HepG2 (cell line): Measurements from ENCODE around the gene NDOR1. TPM values are rescaled to one million over a fixed set of nuclear protein-coding genes. Genes with fewer than 3 reads are reported as not detected.
A peak's percentile ranks its signal among the peaks of the same experiment; 100 is the strongest.

Experiments
- ATF3 ChIP-seq: sonication (generic); formaldehyde crosslinking; IDR thresholded peaks from 2 replicates; pipeline ENCODE4 v1.4.0; 2020; ENCODE audit warnings: missing genetic modification reagents
- KLF9 ChIP-seq: IDR thresholded peaks from 2 replicates; pipeline ENCODE4 v1.6.1; 2016; ENCODE audit warnings: low read depth
- MATR3 ChIP-seq: sonication (generic); formaldehyde crosslinking; IDR thresholded peaks from 2 replicates; pipeline ENCODE4 v1.4.0; 2020; ENCODE audit warnings: missing genetic modification reagents
- MAZ ChIP-seq, 2 experiments: sonication (generic) in 1 of 2; formaldehyde crosslinking in 1 of 2; IDR thresholded peaks; 2 replicates each; pipeline versions ENCODE4 v1.5.0 to v1.6.1; 2012 to 2020; ENCODE audit warnings: low read depth in 2 of 2, mild to moderate bottlenecking in 2 of 2, borderline replicate concordance in 1 of 2, improper control_type of control experiment in 1 of 2, low read length in 1 of 2, missing genetic modification reagents in 1 of 2, moderate library complexity in 1 of 2
- MXD4 ChIP-seq: IDR thresholded peaks from 2 replicates; pipeline ENCODE4 v1.6.1; 2016; ENCODE audit warnings: mild to moderate bottlenecking, missing biosample characterization, missing genetic modification reagents
- NFKBIZ ChIP-seq: IDR thresholded peaks from 2 replicates; pipeline ENCODE4 v1.6.1; 2018; ENCODE audit warnings: missing genetic modification reagents, missing compliant biosample characterization
- POLR2AphosphoS2 ChIP-seq: IDR thresholded peaks from 2 replicates; pipeline ENCODE4 v1.6.1; 2011; ENCODE audit warnings: low read depth, low read length, improper control_type of control experiment
- RAD51 ChIP-seq: fragments of 450-650 bp; IDR thresholded peaks from 2 replicates; pipeline ENCODE4 v1.6.1; 2016; ENCODE audit warnings: borderline replicate concordance
- RBM39 ChIP-seq: fragments of 200-400 bp; formaldehyde crosslinking; IDR thresholded peaks from one replicate; pipeline ENCODE4 v1.6.1; 2018; ENCODE audit warnings: antibody characterized with exemption, mild to moderate bottlenecking, low read depth, low read length; ENCODE audit not compliant: poor library complexity, severe bottlenecking
- REPIN1 ChIP-seq: sonication (generic); formaldehyde crosslinking; IDR thresholded peaks from 2 replicates; pipeline ENCODE4 v1.8.0; 2022; ENCODE audit warnings: missing genetic modification reagents, low read depth, mild to moderate bottlenecking, borderline replicate concordance
- SKIL ChIP-seq: sonication (generic); formaldehyde crosslinking; IDR thresholded peaks from 2 replicates; pipeline ENCODE4 v1.8.0; 2022; ENCODE audit warnings: missing genetic modification reagents, mild to moderate bottlenecking, moderate library complexity, borderline replicate concordance
- SOX5 ChIP-seq: IDR thresholded peaks from 2 replicates; pipeline ENCODE4 v1.6.1; 2016; ENCODE audit warnings: borderline replicate concordance
- TIGD3 ChIP-seq: sonication (generic); formaldehyde crosslinking; IDR thresholded peaks from 2 replicates; pipeline ENCODE4 v1.5.1; 2020; ENCODE audit warnings: mild to moderate bottlenecking, missing genetic modification reagents, borderline replicate concordance
- ZBTB7A ChIP-seq: sonication (generic); formaldehyde crosslinking; IDR thresholded peaks from 2 replicates; pipeline ENCODE4 v1.8.0; 2022; ENCODE audit warnings: mild to moderate bottlenecking, missing genetic modification reagents
- ZC3H13 ChIP-seq: sonication (generic); formaldehyde crosslinking; IDR thresholded peaks from 2 replicates; pipeline ENCODE4 v1.8.1; 2023; ENCODE audit warnings: mild to moderate bottlenecking, missing genetic modification reagents, moderate library complexity
- ZNF333 ChIP-seq: sonication (generic); formaldehyde crosslinking; IDR thresholded peaks from 2 replicates; pipeline ENCODE4 v1.4.0; 2020; ENCODE audit warnings: mild to moderate bottlenecking, missing genetic modification reagents, borderline replicate concordance
- ZNF335 ChIP-seq: sonication (generic); formaldehyde crosslinking; IDR thresholded peaks from 2 replicates; pipeline ENCODE4 v1.4.0; 2020; ENCODE audit warnings: missing genetic modification reagents
- ZNF337 ChIP-seq: sonication (generic); formaldehyde crosslinking; IDR thresholded peaks from 2 replicates; pipeline ENCODE4 v1.5.1; 2020; ENCODE audit warnings: missing genetic modification reagents, low read depth, mild to moderate bottlenecking, borderline replicate concordance
- ZNF672 ChIP-seq: sonication (generic); formaldehyde crosslinking; IDR thresholded peaks from 2 replicates; pipeline ENCODE4 v1.8.1; 2022; ENCODE audit warnings: missing genetic modification reagents
- ZNF687 ChIP-seq: sonication (generic); formaldehyde crosslinking; IDR thresholded peaks from 2 replicates; pipeline ENCODE4 v1.5.1; 2020; ENCODE audit warnings: mild to moderate bottlenecking, missing genetic modification reagents, moderate library complexity
- ZNF839 ChIP-seq: sonication (generic); formaldehyde crosslinking; IDR thresholded peaks from 2 replicates; pipeline ENCODE4 v1.4.0; 2020; ENCODE audit warnings: missing genetic modification reagents, mild to moderate bottlenecking, borderline replicate concordance
- polyA plus RNA-seq, 8 experiments: library from polyadenylated mRNA; depleted of rRNA in 3 of 8; stranded (reverse) in 7 of 8; unstranded in 1 of 8; fragments of >200 nt; fragmentation: Illumina TruSeq in 4 of 8; extraction: Trizol in 4 of 8; gene quantifications; 2 replicates each; pipeline versions ENCODE4 v1.2.1 to v1.2.3, GENCODE V29; 2011 to 2016; ENCODE audit warnings: low read depth in 4 of 8, missing spikeins in 1 of 8, mixed read lengths in 1 of 8; ENCODE audit not compliant: insufficient read depth in 1 of 8
- total RNA-seq, 5 experiments: library from RNA; depleted of rRNA; stranded (reverse); fragments of >200 nt; fragmentation: Illumina TruSeq; extraction: Trizol; gene quantifications; 2 replicates each; pipeline ENCODE4 v1.2.3, GENCODE V29; 2016; ENCODE audit warnings: low read depth in 1 of 5

Gene NDOR1
- total and polyA plus RNA-seq, 2 of the 13 experiments (the other 11 are each of a cell fraction or from before 2014, with no cell fraction given), result 3.6 to 8.7 TPM

- TF ChIP-seq ZNF337 (CRISPR knock-in tag) (no peak), TIGD3 (peak; percentile 90; the same call in 1 of the 2 replicates), ZNF335 (no peak), MAZ (IDR thresholded peaks at IDR 0.05; ENCODE audit: borderline replicate concordance, low read depth, low read length) (no peak), MAZ (CRISPR knock-in tag; IDR thresholded peaks at IDR 0.05; ENCODE audit: low read depth) (no peak), REPIN1 (CRISPR knock-in tag) (no peak), ZNF672 (no peak), RBM39 (no peak), SOX5 (peak; percentile 25; the same call in 1 of the 2 replicates), ZNF333 (CRISPR knock-in tag) (peak; percentile 46; the same call in 1 of the 2 replicates), NFKBIZ (CRISPR knock-in tag) (0 out of 2 replicates have a peak, but pooled peaks have one; percentile 7), KLF9 (CRISPR knock-in tag) (no peak), ZBTB7A (peak; percentile 89), ZC3H13 (peak; percentile 74; the same call in 1 of the 2 replicates), MXD4 (CRISPR knock-in tag) (peak; percentile 74; the same call in 1 of the 2 replicates), SKIL (CRISPR knock-in tag) (peak; percentile 35; the same call in 1 of the 2 replicates), POLR2AphosphoS2 (no peak), MATR3 (CRISPR knock-in tag) (no peak), ZNF687 (CRISPR knock-in tag) (peak; percentile 95), RAD51 (no peak), ZNF839 (CRISPR knock-in tag) (peak; percentile 86; the same call in 1 of the 2 replicates), ATF3 (CRISPR knock-in tag) (0 out of 2 replicates have a peak, but pooled peaks have one; percentile 50)
Observed at GRCh38 chr9:137240318-137240840, 34.9 kb downstream of the NDOR1 start (continued).
